Heart left ventricle (tissue), 16 donors: Measurements from ENCODE around the gene PRKAA2. TPM values are rescaled to one million over a fixed set of nuclear protein-coding genes. Genes with fewer than 3 reads are reported as not detected.
A peak's percentile ranks its signal among the peaks of the same experiment; 100 is the strongest.

Experiments
- ATAC-seq, 4 donors: fragments of 200-7000 bp; cut with Tn5 transposase; one replicate each; pipeline ENCODE4 v1.9.1; 2020 to 2022; ENCODE audit warnings: moderate library complexity in 4 of 4, mild to moderate bottlenecking in 3 of 4, moderate number of reproducible peaks in 1 of 4
- DNase-seq, 5 donors: peaks; one replicate each; pipeline ENCODE4 v3.0.0-alpha.2; 2020
- H3K27ac ChIP-seq, 12 donors: fragments of 200-600 bp; sonication (generic) in 4 of 12; one replicate each; pipeline versions ENCODE4 v1.5.0 to v1.8.0; 2016 to 2022; ENCODE audit warnings: mild to moderate bottlenecking in 2 of 12
- H3K27me3 ChIP-seq, 9 donors: fragments of 200-600 bp; sonication (generic) in 2 of 9; one replicate each; pipeline versions ENCODE4 v1.5.1 to v1.8.0; 2016 to 2022; ENCODE audit warnings: mild to moderate bottlenecking in 3 of 9
- H3K36me3 ChIP-seq, 9 donors: fragments of 200-600 bp; sonication (generic) in 2 of 9; one replicate each; pipeline versions ENCODE4 v1.5.0 to v1.8.0; 2018 to 2022; ENCODE audit warnings: mild to moderate bottlenecking in 2 of 9
- H3K4me1 ChIP-seq, 12 donors: fragments of 200-600 bp; sonication (generic) in 4 of 12; one replicate each; pipeline versions ENCODE4 v1.5.0 to v1.8.0; 2016 to 2022; ENCODE audit warnings: mild to moderate bottlenecking in 3 of 12
- H3K4me3 ChIP-seq, 12 donors: fragments of 200-600 bp; sonication (generic) in 4 of 12; one replicate each; pipeline versions ENCODE4 v1.5.0 to v1.8.0; 2017 to 2022; ENCODE audit warnings: mild to moderate bottlenecking in 9 of 12, moderate library complexity in 4 of 12
- H3K9me3 ChIP-seq, 12 donors: fragments of 200-600 bp; sonication (generic) in 4 of 12; one replicate each; pipeline versions ENCODE4 v1.5.0 to v1.8.0; 2016 to 2022; ENCODE audit warnings: mild to moderate bottlenecking in 1 of 12
- CTCF ChIP-seq, 12 donors: fragments of 200-600 bp; sonication (generic) in 4 of 12; IDR thresholded peaks; one replicate each; pipeline versions ENCODE4 v1.5.0 to v1.8.0; 2018 to 2022; ENCODE audit warnings: antibody characterized with exemption in 12 of 12, mild to moderate bottlenecking in 5 of 12
- POLR2A ChIP-seq, 2 donors: fragments of 450-650 bp; IDR thresholded peaks; one replicate each; pipeline ENCODE4 v1.6.1; 2017; ENCODE audit warnings: antibody characterized with exemption in 2 of 2, mild to moderate bottlenecking in 2 of 2, moderate library complexity in 2 of 2
- WGBS, 4 donors: extraction: QIAGEN DNeasy Blood & Tissue Kit in 2 of 4; methylation state at CpG; one replicate each; pipeline versions ENCODE4 v1.1.5 to v1.1.7; 2013 to 2018; 5-methylcytosine and 5-hydroxymethylcytosine counted together
- intact Hi-C, 10 donors: fragments of 100-400 bp; cut with DNase I; formaldehyde crosslinking; loops; one replicate each; pipeline versions ENCODE4 v1.11.1 to v1.14.2; 2022
- polyA plus RNA-seq, 2 donors: library from polyadenylated mRNA; stranded (reverse); fragments of 200-250 nt; gene quantifications; one replicate each; pipeline ENCODE4 v1.2.3, GENCODE V29; 2013
- total RNA-seq, 9 donors: library from RNA; depleted of rRNA in 2 of 9; stranded (reverse); fragments of >200 nt in 2 of 9; fragmentation: NEBNext Ultra II Directional in 3 of 9; extraction: Animal tissue kit (Norgen Biotek cat#: 25700) in 3 of 9; gene quantifications; one replicate each; pipeline versions ENCODE4 v1.1.0 to v1.2.4, GENCODE V29; 2016 to 2023
- donor health status: ischemic (EF 13 %, LVEDD 7.1; RV severe dilation, severe dysfunction).
- donor health status: healthy with polysubstance abuse.
- donor health status: DM: no; HTN: yes; CAD: no.
- donor health status: DM: no; HTN: no; CAD: no.
- donor health status: ischemic (EF 25% LVEDD 6.9; RV normal size, moderate dysfunction).
- donor health status: ischemic (EF 25% LVEDD 5.7; RV mildly dilated, moderate dysfunction).
- donor health status: healthy.
- donor health status: DM: yes; HTN: yes; CAD: no.
- donor health status: ischemic (EF 35%, LVEDD 5.7; RV mildly dilated, moderate dysfunction).
- donor health status: nonischemic (EF 11% LVEDD 7.7; RV severe dilation, severe dysfunction).
- donor health status: DM: yes; HTN: yes; CAD: no.
- donor health status: PGD.
- donor health status: ischemic (EF 29% LVEDD 5.4; RV normal size, mild dysfunction).
- donor health status: nonischemic (EF 23%, LVEDD 6.1; RV moderate dilation, normal function).

PRKAA2 gene
- total and polyA plus RNA-seq, 11 donors, result 17.6 to 163 (median 105) TPM

GRCh38 chr1:56676571-56677035 is 31.5 kb downstream of the PRKAA2 start:
- DNase-seq (no peak), ATAC-seq (peak in 1 of 4 donors; percentile 41)
- TF ChIP-seq POLR2A (IDR thresholded peaks at IDR 0.05) (no peak), CTCF (IDR thresholded peaks at IDR 0.05) (no peak)
- peaks cover 0 to 29% (median 3%) of the 10 kb centered on the region in 12 donors for H3K4me1 ChIP-seq
- H3K4me3 ChIP-seq, result no peak overlapping the region
- H3K36me3 ChIP-seq, result peaks cover 0 to 7% (median 0%) of the 10 kb centered on the region in 9 donors
- H3K27me3 ChIP-seq, result no peaks in the 10 kb centered on the region
- peak overlapping the region in 4 of 12 donors; percentile 9 to 48 (median 24) for H3K27ac ChIP-seq
- intact Hi-C loops, result no loop called here
- WGBS, 4 donors, result 43 to 93% (median 70%) methylated on average over 2 of the region's 2 CpGs
- H3K9me3 ChIP-seq, result no peaks in the 10 kb centered on the region

- Histone ChIP-seq H3K36me3 (peaks cover 0 to 7% (median 0%) of the 10 kb centered on the region in 9 donors), H3K4me3 (no peak overlapping the region), H3K4me1 (peaks cover 0 to 26% (median 7%) of the 10 kb centered on the region in 12 donors), H3K9me3 (peaks cover 0 to 7% (median 0%) of the 10 kb centered on the region in 12 donors), H3K27ac (peak overlapping the region in 3 of 12 donors; percentile 4 to 29 (median 5)), H3K27me3 (no peaks in the 10 kb centered on the region)
- intact Hi-C loops, result no loop called here
- DNase-seq, result no peak
- peak in 1 of 4 donors; percentile 27 for ATAC-seq
- TF ChIP-seq CTCF (IDR thresholded peaks at IDR 0.05) (no peak), POLR2A (IDR thresholded peaks at IDR 0.05) (no peak)
Observed at GRCh38 chr1:56683569-56683968, 38.5 kb downstream of the PRKAA2 start.

GRCh38 chr1:56686169-56686568 is 41.1 kb downstream of the PRKAA2 start:
- DNase-seq (no peak), ATAC-seq (no peak)
- WGBS, 4 donors, result 83 to 93% (median 86%) methylated on average over 2 of the region's 2 CpGs
- Histone ChIP-seq H3K36me3 (no peaks in the 10 kb centered on the region), H3K27me3 (no peaks in the 10 kb centered on the region), H3K9me3 (peaks cover 0 to 7% (median 0%) of the 10 kb centered on the region in 12 donors), H3K27ac (no peak overlapping the region), H3K4me1 (peaks cover 0 to 26% (median 7%) of the 10 kb centered on the region in 12 donors), H3K4me3 (no peak overlapping the region)
- intact Hi-C loops, result no loop called here
- TF ChIP-seq POLR2A (IDR thresholded peaks at IDR 0.05) (no peak), CTCF (IDR thresholded peaks at IDR 0.05) (no peak)

GRCh38 chr1:56688522-56689026 is 43.5 kb downstream of the PRKAA2 start:
- Histone ChIP-seq H3K27me3 (no peaks in the 10 kb centered on the region), H3K4me3 (no peak overlapping the region), H3K36me3 (peaks cover 0 to 14% (median 0%) of the 10 kb centered on the region in 9 donors), H3K4me1 (peaks cover 0 to 20% (median 6%) of the 10 kb centered on the region in 12 donors), H3K9me3 (peaks cover 0 to 7% (median 0%) of the 10 kb centered on the region in 12 donors), H3K27ac (peak overlapping the region in 3 of 12 donors; percentile 9 to 27 (median 25))
- 44 to 65% (median 52%) methylated on average over 3 of the region's 3 CpGs for WGBS, 4 donors
- intact Hi-C loops, result no loop called here
- DNase-seq (no peak), ATAC-seq (peak in 2 of 4 donors; percentile 38 to 79)
- TF ChIP-seq CTCF (IDR thresholded peaks at IDR 0.05) (no peak), POLR2A (IDR thresholded peaks at IDR 0.05) (no peak)
